HepG2 (cell line): Measurements from ENCODE around the gene SYS1. TPM values are rescaled to one million over a fixed set of nuclear protein-coding genes. Genes with fewer than 3 reads are reported as not detected.

Experiments used
- AHR ChIP-seq: IDR thresholded peaks from 2 replicates; pipeline ENCODE4 v1.6.1; 2018; ENCODE audit warnings: missing genetic modification reagents, missing compliant biosample characterization
- BHLHE40 ChIP-seq: IDR thresholded peaks from 2 replicates; pipeline ENCODE4 v1.6.1; 2011; ENCODE audit warnings: low read length, improper control_type of control experiment
- CEBPG ChIP-seq: IDR thresholded peaks from 2 replicates; pipeline ENCODE4 v1.6.1; 2016
- EP300 ChIP-seq, 3 experiments: sonication (generic) in 1 of 3; formaldehyde crosslinking in 1 of 3; IDR thresholded peaks; 2 replicates each; pipeline versions ENCODE4 v1.5.1 to v1.6.1; 2011 to 2020; ENCODE audit warnings: low read depth in 2 of 3, low read length in 2 of 3, borderline replicate concordance in 1 of 3, improper control_type of control experiment in 1 of 3, mild to moderate bottlenecking in 1 of 3, missing genetic modification reagents in 1 of 3, moderate library complexity in 1 of 3
- GTF3A ChIP-seq: sonication (generic); formaldehyde crosslinking; conservative IDR thresholded peaks from 2 replicates; pipeline ENCODE4 v1.4.0; 2020; ENCODE audit warnings: mild to moderate bottlenecking, missing genetic modification reagents
- NR1H2 ChIP-seq: sonication (generic); formaldehyde crosslinking; IDR thresholded peaks from 2 replicates; pipeline ENCODE4 v1.8.1; 2022; ENCODE audit warnings: low read depth, missing genetic modification reagents, borderline replicate concordance
- PTBP1 ChIP-seq: fragments of 200-400 bp; formaldehyde crosslinking; IDR thresholded peaks from 2 replicates; pipeline ENCODE4 v1.6.1; 2018; ENCODE audit warnings: low read length, low read depth; ENCODE audit not compliant: poor library complexity, severe bottlenecking
- RARG ChIP-seq: sonication (generic); formaldehyde crosslinking; IDR thresholded peaks from 2 replicates; pipeline ENCODE4 v1.4.0; 2020; ENCODE audit warnings: low read depth, mild to moderate bottlenecking, missing genetic modification reagents
- SOX5 ChIP-seq: IDR thresholded peaks from 2 replicates; pipeline ENCODE4 v1.6.1; 2016; ENCODE audit warnings: borderline replicate concordance
- SP4 ChIP-seq: sonication (generic); formaldehyde crosslinking; IDR thresholded peaks from 2 replicates; pipeline ENCODE4 v1.8.1; 2023; ENCODE audit warnings: mild to moderate bottlenecking, missing genetic modification reagents
- TGIF2 ChIP-seq: IDR thresholded peaks from 2 replicates; pipeline ENCODE4 v1.6.1; 2016; ENCODE audit warnings: control low read depth, missing compliant biosample characterization
- THAP11 ChIP-seq: IDR thresholded peaks from 2 replicates; pipeline ENCODE4 v1.6.1; 2016; ENCODE audit warnings: missing biosample characterization, missing genetic modification reagents
- ZC3H4 ChIP-seq: sonication (generic); formaldehyde crosslinking; IDR thresholded peaks from 2 replicates; pipeline ENCODE4 v1.4.0; 2020; ENCODE audit warnings: missing genetic modification reagents, borderline replicate concordance
- ZNF232 ChIP-seq: sonication (generic); formaldehyde crosslinking; IDR thresholded peaks from 2 replicates; pipeline ENCODE4 v1.4.0; 2020; ENCODE audit warnings: missing genetic modification reagents, borderline replicate concordance
- ZNF256 ChIP-seq: sonication (generic); formaldehyde crosslinking; conservative IDR thresholded peaks from 2 replicates; pipeline ENCODE4 v1.4.0; 2020; ENCODE audit warnings: missing genetic modification reagents
- ZNF3 ChIP-seq: IDR thresholded peaks from 2 replicates; pipeline ENCODE4 v1.7.0; 2017; ENCODE audit warnings: inconsistent platforms
- ZNF343 ChIP-seq: sonication (generic); formaldehyde crosslinking; IDR thresholded peaks from 2 replicates; pipeline ENCODE4 v1.4.0; 2020; ENCODE audit warnings: mild to moderate bottlenecking, missing genetic modification reagents
- ZNF460 ChIP-seq: sonication (generic); formaldehyde crosslinking; IDR thresholded peaks from 2 replicates; pipeline ENCODE4 v1.5.1; 2020; ENCODE audit warnings: missing genetic modification reagents, mild to moderate bottlenecking, borderline replicate concordance
- ZNF556 ChIP-seq: sonication (generic); formaldehyde crosslinking; IDR thresholded peaks from 2 replicates; pipeline ENCODE4 v1.4.0; 2020; ENCODE audit warnings: mild to moderate bottlenecking, missing genetic modification reagents, borderline replicate concordance
- polyA plus RNA-seq, 8 experiments: library from polyadenylated mRNA; depleted of rRNA in 3 of 8; stranded (reverse) in 7 of 8; unstranded in 1 of 8; fragments of >200 nt; fragmentation: Illumina TruSeq in 4 of 8; extraction: Trizol in 4 of 8; gene quantifications; 2 replicates each; pipeline versions ENCODE4 v1.2.1 to v1.2.3, GENCODE V29; 2011 to 2016; ENCODE audit warnings: low read depth in 4 of 8, missing spikeins in 1 of 8, mixed read lengths in 1 of 8; ENCODE audit not compliant: insufficient read depth in 1 of 8
- total RNA-seq, 5 experiments: library from RNA; depleted of rRNA; stranded (reverse); fragments of >200 nt; fragmentation: Illumina TruSeq; extraction: Trizol; gene quantifications; 2 replicates each; pipeline ENCODE4 v1.2.3, GENCODE V29; 2016; ENCODE audit warnings: low read depth in 1 of 5
- TF ChIP-seq, protein P1 (sequence below): sonication (generic); formaldehyde crosslinking; IDR thresholded peaks from 2 replicates; pipeline ENCODE4 v1.5.1; 2020; ENCODE audit warnings: mild to moderate bottlenecking, moderate library complexity, missing genetic modification reagents
- TF ChIP-seq, protein P2 (sequence below): sonication (generic); formaldehyde crosslinking; conservative IDR thresholded peaks from 2 replicates; pipeline ENCODE4 v1.8.0; 2022; ENCODE audit warnings: mild to moderate bottlenecking, moderate library complexity, missing genetic modification reagents
- TF ChIP-seq, protein P3 (sequence below): IDR thresholded peaks from 2 replicates; pipeline ENCODE4 v1.6.1; 2016; ENCODE audit warnings: missing compliant biosample characterization, missing genetic modification reagents, borderline replicate concordance
- TF ChIP-seq, protein P4 (sequence below): sonication (generic); formaldehyde crosslinking; IDR thresholded peaks from 2 replicates; pipeline ENCODE4 v1.5.1; 2020; ENCODE audit warnings: missing genetic modification reagents, mild to moderate bottlenecking, borderline replicate concordance

Gene SYS1
- total and polyA plus RNA-seq, 2 of the 13 experiments (the other 11 are each of a cell fraction or from before 2014, with no cell fraction given), result 38.3 to 65.6 TPM

DNA sequence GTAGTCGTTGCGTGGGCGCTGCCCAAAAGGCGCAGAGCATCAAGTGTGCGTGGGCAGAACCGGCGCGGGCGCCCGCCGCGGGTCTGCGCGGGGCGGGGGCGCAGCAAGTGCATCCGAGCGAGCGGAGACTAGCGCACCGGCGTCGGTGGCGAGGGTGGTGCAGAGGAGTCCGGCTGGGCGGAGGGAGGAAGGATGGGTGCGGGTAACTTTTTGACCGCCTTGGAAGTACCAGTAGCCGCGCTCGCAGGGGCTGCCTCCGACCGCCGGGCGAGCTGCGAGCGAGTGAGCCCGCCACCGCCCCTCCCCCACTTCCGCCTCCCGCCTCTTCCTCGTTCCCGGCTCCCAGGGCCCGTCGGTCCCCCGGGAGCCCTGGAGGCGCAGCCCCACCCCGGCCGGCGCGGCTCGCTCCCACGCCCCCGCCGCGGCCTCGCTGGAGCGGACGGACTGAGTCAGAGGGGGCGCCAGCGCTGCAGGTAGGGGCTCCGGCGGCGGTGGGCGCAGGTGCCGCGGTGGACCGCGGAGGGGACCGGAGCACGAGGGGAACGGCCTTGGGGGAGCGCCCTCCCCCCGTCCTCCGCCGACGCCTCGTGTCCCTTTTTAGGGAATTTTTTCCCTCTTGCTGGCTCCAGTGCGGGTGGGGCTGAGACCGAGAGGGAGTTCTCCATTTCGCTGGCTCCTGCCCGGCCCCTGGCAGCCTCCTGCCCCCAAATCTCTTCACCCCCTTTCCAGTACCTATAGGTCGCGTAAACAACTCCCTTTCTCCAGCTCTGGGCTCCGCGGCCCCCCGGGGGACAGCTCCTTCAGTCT, 43.5 kb downstream of the SYS1 start (continued):
- TF ChIP-seq RARG (no peak), ZC3H4 (CRISPR knock-in tag) (no peak), CEBPG (CRISPR knock-in tag) (no peak), ZNF256 (CRISPR knock-in tag) (no peak), EP300 (IDR thresholded peaks at IDR 0.05; ENCODE audit: low read depth in 2 of 2, low read length in 2 of 2) (no peak), EP300 (CRISPR knock-in tag; IDR thresholded peaks at IDR 0.05; ENCODE audit: borderline replicate concordance) (no peak; the same call in 1 of the 2 replicates), AHR (CRISPR knock-in tag) (no peak), SOX5 (CRISPR knock-in tag) (no peak; the same call in 1 of the 2 replicates), PTBP1 (peak; percentile 52), ZNF343 (CRISPR knock-in tag) (no peak; the same call in 1 of the 2 replicates), SP4 (no peak), TGIF2 (CRISPR knock-in tag) (peak; percentile 24; the same call in 1 of the 2 replicates), GTF3A (CRISPR knock-in tag) (no peak), ZNF460 (no peak), ZNF556 (CRISPR knock-in tag) (no peak), THAP11 (no peak; the same call in 1 of the 2 replicates), ZNF232 (CRISPR knock-in tag) (no peak), NR1H2 (CRISPR knock-in tag) (no peak), ZNF3 (CRISPR knock-in tag) (no peak), BHLHE40 (no peak)
- TF ChIP-seq, protein P1, sequence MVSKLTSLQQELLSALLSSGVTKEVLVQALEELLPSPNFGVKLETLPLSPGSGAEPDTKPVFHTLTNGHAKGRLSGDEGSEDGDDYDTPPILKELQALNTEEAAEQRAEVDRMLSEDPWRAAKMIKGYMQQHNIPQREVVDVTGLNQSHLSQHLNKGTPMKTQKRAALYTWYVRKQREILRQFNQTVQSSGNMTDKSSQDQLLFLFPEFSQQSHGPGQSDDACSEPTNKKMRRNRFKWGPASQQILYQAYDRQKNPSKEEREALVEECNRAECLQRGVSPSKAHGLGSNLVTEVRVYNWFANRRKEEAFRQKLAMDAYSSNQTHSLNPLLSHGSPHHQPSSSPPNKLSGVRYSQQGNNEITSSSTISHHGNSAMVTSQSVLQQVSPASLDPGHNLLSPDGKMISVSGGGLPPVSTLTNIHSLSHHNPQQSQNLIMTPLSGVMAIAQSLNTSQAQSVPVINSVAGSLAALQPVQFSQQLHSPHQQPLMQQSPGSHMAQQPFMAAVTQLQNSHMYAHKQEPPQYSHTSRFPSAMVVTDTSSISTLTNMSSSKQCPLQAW (CRISPR knock-in tag), result 0 out of 2 replicates have a peak, but pooled peaks have one; percentile 11
- TF ChIP-seq, protein P2, sequence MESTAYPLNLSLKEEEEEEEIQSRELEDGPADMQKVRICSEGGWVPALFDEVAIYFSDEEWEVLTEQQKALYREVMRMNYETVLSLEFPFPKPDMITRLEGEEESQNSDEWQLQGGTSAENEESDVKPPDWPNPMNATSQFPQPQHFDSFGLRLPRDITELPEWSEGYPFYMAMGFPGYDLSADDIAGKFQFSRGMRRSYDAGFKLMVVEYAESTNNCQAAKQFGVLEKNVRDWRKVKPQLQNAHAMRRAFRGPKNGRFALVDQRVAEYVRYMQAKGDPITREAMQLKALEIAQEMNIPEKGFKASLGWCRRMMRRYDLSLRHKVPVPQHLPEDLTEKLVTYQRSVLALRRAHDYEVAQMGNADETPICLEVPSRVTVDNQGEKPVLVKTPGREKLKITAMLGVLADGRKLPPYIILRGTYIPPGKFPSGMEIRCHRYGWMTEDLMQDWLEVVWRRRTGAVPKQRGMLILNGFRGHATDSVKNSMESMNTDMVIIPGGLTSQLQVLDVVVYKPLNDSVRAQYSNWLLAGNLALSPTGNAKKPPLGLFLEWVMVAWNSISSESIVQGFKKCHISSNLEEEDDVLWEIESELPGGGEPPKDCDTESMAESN, result peak; percentile 6; the same call in 1 of the 2 replicates
- TF ChIP-seq, protein P3, sequence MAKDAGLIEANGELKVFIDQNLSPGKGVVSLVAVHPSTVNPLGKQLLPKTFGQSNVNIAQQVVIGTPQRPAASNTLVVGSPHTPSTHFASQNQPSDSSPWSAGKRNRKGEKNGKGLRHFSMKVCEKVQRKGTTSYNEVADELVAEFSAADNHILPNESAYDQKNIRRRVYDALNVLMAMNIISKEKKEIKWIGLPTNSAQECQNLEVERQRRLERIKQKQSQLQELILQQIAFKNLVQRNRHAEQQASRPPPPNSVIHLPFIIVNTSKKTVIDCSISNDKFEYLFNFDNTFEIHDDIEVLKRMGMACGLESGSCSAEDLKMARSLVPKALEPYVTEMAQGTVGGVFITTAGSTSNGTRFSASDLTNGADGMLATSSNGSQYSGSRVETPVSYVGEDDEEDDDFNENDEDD (CRISPR knock-in tag), result peak; percentile 70; the same call in 1 of the 2 replicates
- TF ChIP-seq, protein P4, sequence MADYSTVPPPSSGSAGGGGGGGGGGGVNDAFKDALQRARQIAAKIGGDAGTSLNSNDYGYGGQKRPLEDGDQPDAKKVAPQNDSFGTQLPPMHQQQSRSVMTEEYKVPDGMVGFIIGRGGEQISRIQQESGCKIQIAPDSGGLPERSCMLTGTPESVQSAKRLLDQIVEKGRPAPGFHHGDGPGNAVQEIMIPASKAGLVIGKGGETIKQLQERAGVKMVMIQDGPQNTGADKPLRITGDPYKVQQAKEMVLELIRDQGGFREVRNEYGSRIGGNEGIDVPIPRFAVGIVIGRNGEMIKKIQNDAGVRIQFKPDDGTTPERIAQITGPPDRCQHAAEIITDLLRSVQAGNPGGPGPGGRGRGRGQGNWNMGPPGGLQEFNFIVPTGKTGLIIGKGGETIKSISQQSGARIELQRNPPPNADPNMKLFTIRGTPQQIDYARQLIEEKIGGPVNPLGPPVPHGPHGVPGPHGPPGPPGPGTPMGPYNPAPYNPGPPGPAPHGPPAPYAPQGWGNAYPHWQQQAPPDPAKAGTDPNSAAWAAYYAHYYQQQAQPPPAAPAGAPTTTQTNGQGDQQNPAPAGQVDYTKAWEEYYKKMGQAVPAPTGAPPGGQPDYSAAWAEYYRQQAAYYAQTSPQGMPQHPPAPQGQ (CRISPR knock-in tag), result no peak
